HepG2 (cell line): ENCODE measurements around the gene FAM171A2. TPM values are rescaled to one million over a fixed set of nuclear protein-coding genes. Genes with fewer than 3 reads are reported as not detected.

Experiments
- CCDC6 ChIP-seq: sonication (generic); formaldehyde crosslinking; IDR thresholded peaks from 2 replicates; pipeline ENCODE4 v1.8.1; 2022; ENCODE audit warnings: mild to moderate bottlenecking, missing genetic modification reagents, moderate library complexity
- CREM ChIP-seq, 2 experiments: sonication (generic) in 1 of 2; formaldehyde crosslinking in 1 of 2; IDR thresholded peaks; 2 replicates each; pipeline versions ENCODE4 v1.4.0 to v1.6.1; 2016 to 2020; ENCODE audit warnings: antibody characterized with exemption in 1 of 2, mild to moderate bottlenecking in 1 of 2, missing genetic modification reagents in 1 of 2
- ETV6 ChIP-seq: sonication (generic); formaldehyde crosslinking; conservative IDR thresholded peaks from 2 replicates; pipeline ENCODE4 v1.4.0; 2020; ENCODE audit warnings: missing genetic modification reagents
- GATAD1 ChIP-seq: IDR thresholded peaks from 2 replicates; pipeline ENCODE4 v1.6.1; 2016; ENCODE audit warnings: missing genetic modification reagents, missing compliant biosample characterization
- HMG20B ChIP-seq: conservative IDR thresholded peaks from 2 replicates; pipeline ENCODE4 v1.6.1; 2016; ENCODE audit warnings: missing genetic modification reagents, missing compliant biosample characterization
- HMGXB4 ChIP-seq, 2 experiments: sonication (generic) in 1 of 2; formaldehyde crosslinking in 1 of 2; IDR thresholded peaks; 2 replicates each; pipeline versions ENCODE4 v1.4.0 to v1.6.1; 2018 to 2020; ENCODE audit warnings: missing genetic modification reagents in 2 of 2, borderline replicate concordance in 1 of 2, low read depth in 1 of 2, mild to moderate bottlenecking in 1 of 2, missing biosample characterization in 1 of 2
- HNRNPK ChIP-seq: fragments of 200-400 bp; formaldehyde crosslinking; IDR thresholded peaks from 2 replicates; pipeline ENCODE4 v1.6.1; 2018; ENCODE audit warnings: low read length, low read depth, moderate library complexity, mild to moderate bottlenecking; ENCODE audit not compliant: poor library complexity, severe bottlenecking
- MTA3 ChIP-seq: sonication (generic); formaldehyde crosslinking; IDR thresholded peaks from 2 replicates; pipeline ENCODE4 v1.4.0; 2020; ENCODE audit warnings: missing genetic modification reagents
- MTERF4 ChIP-seq: sonication (generic); formaldehyde crosslinking; IDR thresholded peaks from 2 replicates; pipeline ENCODE4 v1.8.0; 2023; ENCODE audit warnings: mild to moderate bottlenecking, missing genetic modification reagents
- MTF1 ChIP-seq: sonication (generic); formaldehyde crosslinking; IDR thresholded peaks from 2 replicates; pipeline ENCODE4 v1.5.0; 2020; ENCODE audit warnings: missing genetic modification reagents
- SNRNP70 ChIP-seq: fragments of 200-400 bp; formaldehyde crosslinking; IDR thresholded peaks from 2 replicates; pipeline ENCODE4 v1.6.1; 2017; ENCODE audit warnings: mild to moderate bottlenecking, low read depth, low read length, moderate library complexity
- STAT5B ChIP-seq: sonication (generic); formaldehyde crosslinking; IDR thresholded peaks from 2 replicates; pipeline ENCODE4 v1.4.0; 2020; ENCODE audit warnings: missing genetic modification reagents
- XRCC5 ChIP-seq: fragments of 200-400 bp; formaldehyde crosslinking; optimal IDR thresholded peaks from 2 replicates; pipeline ENCODE3; 2017; ENCODE audit warnings: mild to moderate bottlenecking, low read length
- ZBTB33 ChIP-seq: sonication (generic); formaldehyde crosslinking; IDR thresholded peaks from 2 replicates; pipeline ENCODE4 v1.4.0; 2020; ENCODE audit warnings: missing genetic modification reagents
- ZBTB39 ChIP-seq: sonication (generic); formaldehyde crosslinking; IDR thresholded peaks from 2 replicates; pipeline ENCODE4 v1.5.0; 2020; ENCODE audit warnings: missing genetic modification reagents
- ZFX ChIP-seq: sonication (generic); formaldehyde crosslinking; IDR thresholded peaks from 2 replicates; pipeline ENCODE4 v1.4.0; 2020; ENCODE audit warnings: mild to moderate bottlenecking, low read depth, missing genetic modification reagents, moderate library complexity
- ZFY ChIP-seq: sonication (generic); formaldehyde crosslinking; IDR thresholded peaks from 2 replicates; pipeline ENCODE4 v1.4.0; 2020; ENCODE audit warnings: missing genetic modification reagents
- ZMAT5 ChIP-seq: sonication (generic); formaldehyde crosslinking; IDR thresholded peaks from 2 replicates; pipeline ENCODE4 v1.5.0; 2020; ENCODE audit warnings: mild to moderate bottlenecking, low read depth, missing genetic modification reagents, borderline replicate concordance
- ZNF205 ChIP-seq: IDR thresholded peaks from 2 replicates; pipeline ENCODE4 v1.6.1; 2018; ENCODE audit warnings: missing biosample characterization, missing genetic modification reagents
- ZNF251 ChIP-seq: sonication (generic); formaldehyde crosslinking; IDR thresholded peaks from 2 replicates; pipeline ENCODE4 v1.9.0; 2021; ENCODE audit warnings: mild to moderate bottlenecking, missing genetic modification reagents
- ZNF567 ChIP-seq: sonication (generic); formaldehyde crosslinking; IDR thresholded peaks from 2 replicates; pipeline ENCODE4 v1.8.1; 2023; ENCODE audit warnings: mild to moderate bottlenecking, missing genetic modification reagents, borderline replicate concordance
- ZNF576 ChIP-seq: sonication (generic); formaldehyde crosslinking; IDR thresholded peaks from 2 replicates; pipeline ENCODE4 v1.4.0; 2020; ENCODE audit warnings: mild to moderate bottlenecking, missing genetic modification reagents
- ZNF589 ChIP-seq: sonication (generic); formaldehyde crosslinking; conservative IDR thresholded peaks from 2 replicates; pipeline ENCODE4 v1.8.0; 2022; ENCODE audit warnings: mild to moderate bottlenecking, moderate library complexity, missing genetic modification reagents
- ZNF792 ChIP-seq: IDR thresholded peaks from 2 replicates; pipeline ENCODE4 v1.6.1; 2016
- polyA plus RNA-seq, 8 experiments: library from polyadenylated mRNA; depleted of rRNA in 3 of 8; stranded (reverse) in 7 of 8; unstranded in 1 of 8; fragments of >200 nt; fragmentation: Illumina TruSeq in 4 of 8; extraction: Trizol in 4 of 8; gene quantifications; 2 replicates each; pipeline versions ENCODE4 v1.2.1 to v1.2.3, GENCODE V29; 2011 to 2016; ENCODE audit warnings: low read depth in 4 of 8, missing spikeins in 1 of 8, mixed read lengths in 1 of 8; ENCODE audit not compliant: insufficient read depth in 1 of 8
- total RNA-seq, 5 experiments: library from RNA; depleted of rRNA; stranded (reverse); fragments of >200 nt; fragmentation: Illumina TruSeq; extraction: Trizol; gene quantifications; 2 replicates each; pipeline ENCODE4 v1.2.3, GENCODE V29; 2016; ENCODE audit warnings: low read depth in 1 of 5

Gene FAM171A2
- total and polyA plus RNA-seq, 2 of the 13 experiments (the other 11 are each of a cell fraction or from before 2014, with no cell fraction given): 1.8 to 3.6 TPM

- TF ChIP-seq ZNF567 (CRISPR knock-in tag) (no peak), ZFX (CRISPR knock-in tag) (no peak), ZMAT5 (CRISPR knock-in tag) (no peak), XRCC5 (peak; percentile 88), MTA3 (CRISPR knock-in tag) (no peak), HMG20B (CRISPR knock-in tag) (no peak), HMGXB4 (CRISPR knock-in tag; IDR thresholded peaks at IDR 0.05; ENCODE audit: borderline replicate concordance in 1 of 2, low read depth in 1 of 2) (peak; percentile 52 to 72; a peak in 2 of 4 replicates), ETV6 (CRISPR knock-in tag) (no peak), MTERF4 (CRISPR knock-in tag) (no peak), ZNF589 (CRISPR knock-in tag) (no peak), ZBTB33 (peak; percentile 36; the same call in 1 of the 2 replicates), SNRNP70 (no peak), ZBTB39 (CRISPR knock-in tag) (no peak), ZNF792 (CRISPR knock-in tag) (no peak), ZFY (0 out of 2 replicates have a peak, but pooled peaks have one; percentile 28), GATAD1 (peak; percentile 55), CCDC6 (CRISPR knock-in tag) (no peak), MTF1 (CRISPR knock-in tag) (no peak), STAT5B (no peak), ZNF205 (peak; percentile 55; the same call in 1 of the 2 replicates), CREM (IDR thresholded peaks at IDR 0.05) (no peak), CREM (CRISPR knock-in tag; IDR thresholded peaks at IDR 0.05) (no peak), ZNF576 (CRISPR knock-in tag) (no peak), ZNF251 (CRISPR knock-in tag) (no peak), HNRNPK (no peak)
Observed at GRCh38 chr17:44350733-44351226, 12.9 kb downstream of the FAM171A2 start (continued).
